Body of pancreas (tissue), 4 donors: Measurements from ENCODE around the gene DOCK4. TPM values are rescaled to one million over a fixed set of nuclear protein-coding genes. Genes with fewer than 3 reads are reported as not detected.
"Not testable (repeated sequence)": the region's sequence is repeated elsewhere in the genome, so short reads cannot be mapped to it uniquely, and the experiment has no call there.

ENCODE experiments used
- ATAC-seq: fragments of 150-250 bp; one replicate; pipeline ENCODE4 v1.9.1; 2016
- DNase-seq, 4 donors: peaks; one replicate each; pipeline ENCODE4 v3.0.0-alpha.2; 2019
- H3K27ac ChIP-seq, 4 donors: fragments of 200-600 bp; sonication (generic); 1 replicate in 3 of 4; 2 replicates in 1 of 4; pipeline versions ENCODE4 v1.5.1 to v1.6.1; 2016 to 2019; ENCODE audit warnings: mild to moderate bottlenecking in 1 of 4, mixed read lengths in 1 of 4, moderate library complexity in 1 of 4
- H3K27me3 ChIP-seq, 2 donors: fragments of 200-600 bp; sonication (generic); one replicate each; pipeline ENCODE4 v1.6.0; 2016; ENCODE audit warnings: mild to moderate bottlenecking in 1 of 2
- H3K36me3 ChIP-seq, 2 donors: fragments of 200-600 bp; sonication (generic); replicated peaks in 1 of 2; 2 replicates each; pipeline ENCODE4 v1.5.1; 2016; ENCODE audit warnings: low read depth in 2 of 2; ENCODE audit not compliant: insufficient read depth in 1 of 2
- H3K4me1 ChIP-seq: fragments of 200-600 bp; sonication (generic); one replicate; pipeline ENCODE4 v1.6.0; 2016
- H3K4me3 ChIP-seq, 2 donors: fragments of 200-600 bp; sonication (generic); 1 replicate in 1 of 2; 2 replicates in 1 of 2; pipeline ENCODE4 v1.5.1; 2016 to 2019
- H3K9me3 ChIP-seq, 3 donors: fragments of 200-600 bp; sonication (generic); 1 replicate in 2 of 3; 2 replicates in 1 of 3; pipeline ENCODE4 v1.5.1; 2016
- POLR2A ChIP-seq, 3 donors: fragments of 450-650 bp; IDR thresholded peaks; one replicate each; pipeline ENCODE4 v1.6.1; 2016; ENCODE audit warnings: antibody characterized with exemption in 3 of 3, mild to moderate bottlenecking in 2 of 3
- WGBS, 2 donors: methylation state at CpG; one replicate each; pipeline ENCODE4 v1.1.5; 2017; 5-methylcytosine and 5-hydroxymethylcytosine counted together
- intact Hi-C: fragments of 100-400 bp; cut with DNase I; formaldehyde crosslinking; loops from one replicate; pipeline ENCODE4 v1.15.1; 2023
- total RNA-seq, 2 donors: library from RNA; depleted of rRNA; stranded (reverse); fragments of >200 nt; gene quantifications; one replicate each; pipeline ENCODE4 v1.1.0, GENCODE V29; 2016
- TF ChIP-seq, protein P1 (sequence below), 7 experiments: fragments of 450-650 bp in 4 of 7; fragments of 200-600 bp in 3 of 7; sonication (generic) in 3 of 7; IDR thresholded peaks; one replicate each; pipeline ENCODE4 v1.5.1; 2016 to 2019; ENCODE audit warnings: antibody characterized with exemption in 7 of 7

Gene DOCK4
- total RNA-seq, 2 donors from 2014 or later, result 24.9 to 34.6 TPM

DNA sequence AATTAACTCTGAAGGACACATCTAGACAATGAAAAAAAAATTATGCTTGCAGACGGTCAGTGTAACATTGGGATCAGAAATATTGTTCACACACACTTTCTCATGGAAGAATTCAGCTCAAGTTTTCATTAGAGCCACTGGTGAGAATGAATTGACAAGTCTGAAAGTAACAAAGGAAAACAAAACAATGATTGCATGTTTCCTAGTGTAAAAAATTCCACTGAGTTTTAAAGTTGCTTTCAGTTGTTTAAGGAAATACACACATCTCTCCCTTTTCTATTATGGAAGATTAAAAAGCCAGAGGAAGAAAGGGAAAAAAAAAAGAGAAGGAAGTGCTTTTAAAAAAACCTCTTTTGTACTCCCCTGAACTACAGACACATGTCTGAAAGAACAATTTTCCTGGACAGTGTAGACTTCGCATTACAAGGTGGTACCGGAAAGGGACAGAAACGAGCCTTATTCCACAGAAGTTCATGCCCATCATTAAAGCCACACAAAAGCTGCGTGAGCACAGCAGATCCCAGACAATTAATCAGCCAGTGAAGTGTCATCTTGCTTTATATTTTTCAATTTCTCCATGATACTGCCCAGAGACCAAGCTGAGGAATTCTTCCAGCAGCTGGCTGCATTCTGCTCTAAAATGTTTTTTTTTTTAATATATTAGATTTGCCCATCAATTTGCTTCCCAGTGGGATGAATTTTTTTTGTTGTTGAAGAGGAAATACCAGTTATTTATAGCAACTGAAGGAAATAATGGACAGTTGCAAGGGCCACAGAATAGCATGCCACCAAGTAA is 294.8 kb downstream of the DOCK4 start:
- H3K9me3 ChIP-seq, result no peaks in the 10 kb centered on the region
- no peak for ATAC-seq
- no peaks in the 10 kb centered on the region for H3K4me1 ChIP-seq
- no peak overlapping the region for H3K27ac ChIP-seq
- DNase-seq, result no peak
- no peaks in the 10 kb centered on the region for H3K27me3 ChIP-seq
- H3K36me3 ChIP-seq, result no peaks in the 10 kb centered on the region
- intact Hi-C loops, result no loop called here
- no peak overlapping the region for H3K4me3 ChIP-seq
- TF ChIP-seq, protein P1, sequence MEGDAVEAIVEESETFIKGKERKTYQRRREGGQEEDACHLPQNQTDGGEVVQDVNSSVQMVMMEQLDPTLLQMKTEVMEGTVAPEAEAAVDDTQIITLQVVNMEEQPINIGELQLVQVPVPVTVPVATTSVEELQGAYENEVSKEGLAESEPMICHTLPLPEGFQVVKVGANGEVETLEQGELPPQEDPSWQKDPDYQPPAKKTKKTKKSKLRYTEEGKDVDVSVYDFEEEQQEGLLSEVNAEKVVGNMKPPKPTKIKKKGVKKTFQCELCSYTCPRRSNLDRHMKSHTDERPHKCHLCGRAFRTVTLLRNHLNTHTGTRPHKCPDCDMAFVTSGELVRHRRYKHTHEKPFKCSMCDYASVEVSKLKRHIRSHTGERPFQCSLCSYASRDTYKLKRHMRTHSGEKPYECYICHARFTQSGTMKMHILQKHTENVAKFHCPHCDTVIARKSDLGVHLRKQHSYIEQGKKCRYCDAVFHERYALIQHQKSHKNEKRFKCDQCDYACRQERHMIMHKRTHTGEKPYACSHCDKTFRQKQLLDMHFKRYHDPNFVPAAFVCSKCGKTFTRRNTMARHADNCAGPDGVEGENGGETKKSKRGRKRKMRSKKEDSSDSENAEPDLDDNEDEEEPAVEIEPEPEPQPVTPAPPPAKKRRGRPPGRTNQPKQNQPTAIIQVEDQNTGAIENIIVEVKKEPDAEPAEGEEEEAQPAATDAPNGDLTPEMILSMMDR (IDR thresholded peaks at IDR 0.05), result no peak
- no peak for TF ChIP-seq POLR2A (IDR thresholded peaks at IDR 0.05)
- WGBS, 2 donors, result 72 to 81% methylated on average over 5 of the region's 5 CpGs

- Histone ChIP-seq H3K36me3 (no peaks in the 10 kb centered on the region), H3K27me3 (no peaks in the 10 kb centered on the region), H3K4me3 (no peak overlapping the region), H3K4me1 (no peaks in the 10 kb centered on the region), H3K9me3 (no peaks in the 10 kb centered on the region), H3K27ac (no peak overlapping the region)
- intact Hi-C loops, result no loop called here
- DNase-seq (no peak), ATAC-seq (no peak)
- WGBS, 2 donors, result 91% methylated on average over 5 of the region's 5 CpGs
- TF ChIP-seq, protein P1 (IDR thresholded peaks at IDR 0.05), result no peak
- no peak for TF ChIP-seq POLR2A (IDR thresholded peaks at IDR 0.05)
Measured at GRCh38 chr7:111910656-111911055, 295.5 kb downstream of the DOCK4 start.

- ATAC-seq, H3K36me3 ChIP-seq, H3K27ac ChIP-seq, H3K9me3 ChIP-seq, intact Hi-C loops, H3K4me3 ChIP-seq, H3K27me3 ChIP-seq, DNase-seq, H3K4me1 ChIP-seq: not testable (repeated sequence)
- 94 to 98% methylated on average over 3 of the region's 3 CpGs for WGBS, 2 donors
Measured at GRCh38 chr7:111908673-111909072, 297.5 kb downstream of the DOCK4 start.

DNA sequence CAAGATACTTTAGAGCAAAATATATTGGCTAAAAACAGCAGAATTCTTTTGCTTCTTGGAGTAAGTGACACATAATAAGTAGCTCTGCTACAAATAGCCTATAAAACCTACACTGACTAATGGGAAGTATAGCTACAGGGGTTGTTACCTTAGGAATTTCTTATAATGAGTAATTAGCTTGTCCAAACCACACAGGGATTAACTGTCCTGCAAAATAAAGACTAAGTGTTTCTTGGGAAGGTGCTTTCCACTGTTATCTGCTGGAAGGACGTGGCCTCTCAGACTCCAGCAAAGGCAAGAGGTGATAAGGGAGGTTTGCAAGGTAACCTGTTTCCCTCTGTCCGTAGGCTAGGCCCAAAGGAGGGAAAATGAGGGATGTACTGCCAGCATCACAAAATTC is 302.4 kb downstream of the DOCK4 start:
- TF ChIP-seq, protein P1 (IDR thresholded peaks at IDR 0.05), result no peak
- no peak for TF ChIP-seq POLR2A (IDR thresholded peaks at IDR 0.05)

GRCh38 chr7:111903016-111903415 is 303.2 kb downstream of the DOCK4 start:
- Histone ChIP-seq H3K27me3 (no peaks in the 10 kb centered on the region), H3K27ac (no peak overlapping the region), H3K4me1 (no peaks in the 10 kb centered on the region), H3K36me3 (peaks cover 0 to 2% of the 10 kb centered on the region in 2 donors), H3K4me3 (no peak overlapping the region), H3K9me3 (no peaks in the 10 kb centered on the region)
- WGBS, 2 donors, result 86 to 100% methylated on average over 1 of the region's 1 CpG
- ATAC-seq, result no peak
- no peak for DNase-seq
- intact Hi-C loops, result no loop called here
- TF ChIP-seq, protein P1 (IDR thresholded peaks at IDR 0.05), result no peak
- no peak for TF ChIP-seq POLR2A (IDR thresholded peaks at IDR 0.05)

More for the DNA sequence above, 302.4 kb downstream of the DOCK4 start:
- intact Hi-C loops, result no loop called here
- 38 to 39% methylated on average over 2 of the region's 2 CpGs for WGBS, 2 donors
- no peaks in the 10 kb centered on the region for H3K27me3 ChIP-seq
- no peak for ATAC-seq
- H3K4me3 ChIP-seq, result no peak overlapping the region
- no peaks in the 10 kb centered on the region for H3K9me3 ChIP-seq
- DNase-seq, result no peak
- no peaks in the 10 kb centered on the region for H3K4me1 ChIP-seq
- peaks cover 0 to 2% of the 10 kb centered on the region in 2 donors for H3K36me3 ChIP-seq
- no peak overlapping the region for H3K27ac ChIP-seq
